NOMO-1 treated with DMSO at 0.1 percent for 48 hours (cell line): ENCODE measurements around the gene NT5C3B.
"Not testable (repeated sequence)": the region's sequence is repeated elsewhere in the genome, so short reads cannot be mapped to it uniquely, and the experiment has no call there.

Experiments used
- DNase-seq: peaks from one replicate; lab custom pipeline; 2025; ENCODE audit not compliant: unreplicated experiment; lab: John Stamatoyannopoulos, UW

NT5C3B gene

GRCh38 chr17:41840781-41841180, 4.7 kb upstream of the NT5C3B start:
- DNase-seq = not testable (repeated sequence)

GRCh38 chr17:41839448-41839847, 3.4 kb upstream of the NT5C3B start:
- not testable (repeated sequence) for DNase-seq

- no peak for DNase-seq
These were observed 1.9 kb upstream of the NT5C3B start, which contains the start of gene KLHL10 for GRCh38 chr17:41837761-41838538. Gene KLHL10, plus strand, starts transcription at chr17:41837825. Its CDS starts 108 bp downstream, at chr17:41837933.

- no peak for DNase-seq
These were observed 641 bp upstream of the NT5C3B start for GRCh38 chr17:41836550-41837196.

GRCh38 chr17:41835214-41835799, 725 bp downstream of the NT5C3B start:
- peak; percentile 31 for DNase-seq

GRCh38 chr17:41829961-41830360, 6.1 kb downstream of the NT5C3B start:
- DNase-seq = not testable (repeated sequence)

GRCh38 chr17:41825175-41825845, 10.7 kb downstream of the NT5C3B start:
- DNase-seq = no peak

GRCh38 chr17:41824086-41824485, 11.9 kb downstream of the NT5C3B start:
- no peak for DNase-seq

GRCh38 chr17:41823580-41823979, 12.5 kb downstream of the NT5C3B start:
- DNase-seq = no peak

GRCh38 chr17:41823141-41823524, 12.9 kb downstream of the NT5C3B start:
- no peak for DNase-seq

GRCh38 chr17:41822216-41823140, 13.6 kb downstream of the NT5C3B start:
- no peak for DNase-seq

- DNase-seq = no peak
These were observed 14.3 kb downstream of the NT5C3B start for GRCh38 chr17:41821776-41822175.

GRCh38 chr17:41818024-41818423, 18.0 kb downstream of the NT5C3B start:
- DNase-seq = no peak

- DNase-seq = no peak
These were observed 19.3 kb downstream of the NT5C3B start for GRCh38 chr17:41816637-41817320.

GRCh38 chr17:41814195-41814594, 21.8 kb downstream of the NT5C3B start:
- DNase-seq = no peak

- DNase-seq = no peak
These were observed 22.3 kb downstream of the NT5C3B start for GRCh38 chr17:41813699-41814124.

GRCh38 chr17:41813152-41813680, 22.8 kb downstream of the NT5C3B start:
- no peak for DNase-seq

- DNase-seq = peak; percentile 31
These were observed 23.5 kb downstream of the NT5C3B start, which contains the start of gene FKBP10 for GRCh38 chr17:41812381-41813151. Gene FKBP10, plus strand, starts transcription at chr17:41813004. Its CDS starts 31 bp downstream, at chr17:41813035.
